ENCODE results near the gene VPS16.
"Not testable (repeated sequence)": the region's sequence is repeated elsewhere in the genome, so short reads cannot be mapped to it uniquely, and the experiment has no call there.

VPS16 gene

GRCh38 chr20:2871661-2872458 lies 31.3 kb downstream of the VPS16 start:
- no peak for DNase-seq (ENCODE audit: low spot score)

- DNase-seq (ENCODE audit: low spot score) = peak; percentile 69
These were observed 32.0 kb downstream of the VPS16 start for GRCh38 chr20:2872459-2873009.

- DNase-seq (ENCODE audit: low spot score) = peak; percentile 89
These were observed 32.6 kb downstream of the VPS16 start, which contains the start of gene PTPRA for GRCh38 chr20:2873010-2873746. PTPRA (plus strand) TSS chr20:2873481; CDS start chr20:2964278, 90,797 bp downstream.

GRCh38 chr20:2873747-2874041 lies 33.1 kb downstream of the VPS16 start:
- peak; percentile 39 for DNase-seq (ENCODE audit: low spot score)

GRCh38 chr20:2874456-2874855 lies 33.9 kb downstream of the VPS16 start:
- no peak for DNase-seq (ENCODE audit: low spot score)

- no peak for DNase-seq (ENCODE audit: low spot score)
These were observed 35.2 kb downstream of the VPS16 start for GRCh38 chr20:2875690-2876203.

GRCh38 chr20:2878515-2878914 lies 38.0 kb downstream of the VPS16 start:
- DNase-seq (ENCODE audit: low spot score) = no peak

- DNase-seq (ENCODE audit: low spot score) = no peak
These were observed 38.6 kb downstream of the VPS16 start for GRCh38 chr20:2879146-2879545.

GRCh38 chr20:2880650-2881049 lies 40.1 kb downstream of the VPS16 start:
- DNase-seq (ENCODE audit: low spot score) = no peak

GRCh38 chr20:2883726-2884637 lies 43.4 kb downstream of the VPS16 start:
- no peak for DNase-seq (ENCODE audit: low spot score)

- no peak for DNase-seq (ENCODE audit: low spot score)
These were observed 47.2 kb downstream of the VPS16 start for GRCh38 chr20:2887715-2888114.

- DNase-seq (ENCODE audit: low spot score) = no peak
These were observed 47.8 kb downstream of the VPS16 start for GRCh38 chr20:2888224-2888955.

GRCh38 chr20:2889209-2889608 lies 48.7 kb downstream of the VPS16 start:
- DNase-seq (ENCODE audit: low spot score) = no peak

- DNase-seq (ENCODE audit: low spot score) = no peak
These were observed 49.3 kb downstream of the VPS16 start for GRCh38 chr20:2889797-2890196.

GRCh38 chr20:2890742-2891141 lies 50.2 kb downstream of the VPS16 start:
- DNase-seq (ENCODE audit: low spot score) = no peak

- DNase-seq (ENCODE audit: low spot score) = no peak
These were observed 50.8 kb downstream of the VPS16 start for GRCh38 chr20:2891343-2891742.

GRCh38 chr20:2892376-2892775 lies 51.8 kb downstream of the VPS16 start:
- no peak for DNase-seq (ENCODE audit: low spot score)

- no peak for DNase-seq (ENCODE audit: low spot score)
These were observed 53.7 kb downstream of the VPS16 start for GRCh38 chr20:2894221-2894620.

- DNase-seq (ENCODE audit: low spot score) = not testable (repeated sequence)
These were observed 54.6 kb downstream of the VPS16 start for GRCh38 chr20:2895154-2895553.

- no peak for DNase-seq (ENCODE audit: low spot score)
These were observed 58.7 kb downstream of the VPS16 start for GRCh38 chr20:2899243-2899642.
